GM19239 (cell line): ENCODE data around the gene FAM50B.

Experiments
- DNase-seq: peaks from one replicate; pipeline ENCODE4 v3.0.0; 2011; ENCODE audit warnings: low spot score; ENCODE audit not compliant: insufficient read length
- FAIRE-seq: peaks from 2 replicates; lab custom pipeline; 2011; peaks lifted over from hg19 to GRCh38; lab: Jason Lieb, UNC

The FAM50B gene

GRCh38 chr6:3819161-3820110, 29.7 kb upstream of the FAM50B start:
- no peak for FAIRE-seq
- DNase-seq: no peak

GRCh38 chr6:3820563-3820962, 28.6 kb upstream of the FAM50B start:
- FAIRE-seq: no peak

GRCh38 chr6:3822747-3823445, 26.3 kb upstream of the FAM50B start:
- DNase-seq (no peak), FAIRE-seq (no peak)

More at GRCh38 chr6:3820563-3820962, 28.6 kb upstream of the FAM50B start:
- DNase-seq: no peak

- DNase-seq (no peak), FAIRE-seq (no peak)
Measured at GRCh38 chr6:3823671-3824070, 25.5 kb upstream of the FAM50B start.

GRCh38 chr6:3825331-3825831, 23.8 kb upstream of the FAM50B start:
- no peak for DNase-seq
- no peak for FAIRE-seq

GRCh38 chr6:3825851-3826581, 23.2 kb upstream of the FAM50B start:
- DNase-seq (no peak), FAIRE-seq (no peak)

GRCh38 chr6:3829285-3829684, 19.9 kb upstream of the FAM50B start:
- no peak for DNase-seq
- FAIRE-seq: no peak

GRCh38 chr6:3830806-3831205, 18.4 kb upstream of the FAM50B start:
- FAIRE-seq: no peak
- DNase-seq: no peak

GRCh38 chr6:3831761-3832530, 17.2 kb upstream of the FAM50B start:
- FAIRE-seq: no peak
- DNase-seq: no peak

GRCh38 chr6:3835055-3835731, 14.0 kb upstream of the FAM50B start:
- FAIRE-seq: no peak
- DNase-seq: no peak

- FAIRE-seq: no peak
Measured at GRCh38 chr6:3835785-3836184, 13.4 kb upstream of the FAM50B start.

GRCh38 chr6:3836566-3836965, 12.6 kb upstream of the FAM50B start:
- DNase-seq (no peak), FAIRE-seq (no peak)

More at GRCh38 chr6:3835785-3836184, 13.4 kb upstream of the FAM50B start:
- DNase-seq: no peak

GRCh38 chr6:3837781-3838180, 11.4 kb upstream of the FAM50B start:
- FAIRE-seq (no peak), DNase-seq (no peak)

GRCh38 chr6:3838992-3839867, 9.9 kb upstream of the FAM50B start:
- no peak for FAIRE-seq
- no peak for DNase-seq

- no peak for DNase-seq
- no peak for FAIRE-seq
Measured at GRCh38 chr6:3841066-3841454, 8.1 kb upstream of the FAM50B start.

GRCh38 chr6:3841711-3842565, 7.2 kb upstream of the FAM50B start:
- DNase-seq: no peak
- no peak for FAIRE-seq

GRCh38 chr6:3843379-3844096, 5.6 kb upstream of the FAM50B start:
- no peak for FAIRE-seq
- no peak for DNase-seq
